H1 (cell line): ENCODE measurements around the gene CAMSAP3. TPM values are rescaled to one million over a fixed set of nuclear protein-coding genes. Genes with fewer than 3 reads are reported as not detected.

ENCODE experiments used
- CTCF ChIA-PET: fragments of 300-600 bp; sonication (Branson Sonifier 250); formaldehyde crosslinking; loops from one replicate; lab custom pipeline; 2021; ENCODE audit not compliant: partially characterized antibody; lab: Charles Lee
- POLR2A ChIA-PET: fragments of 300-600 bp; sonication (Branson Sonifier 250); formaldehyde crosslinking; loops from one replicate; lab custom pipeline; 2021; ENCODE audit warnings: inconsistent platforms; ENCODE audit not compliant: partially characterized antibody; lab: Charles Lee
- DNase-seq, 2 experiments: peaks; one replicate each; pipeline versions ENCODE4 v3.0.0 to v3.0.0-alpha.2; 2010 to 2022; ENCODE audit warnings: low spot score in 2 of 2, low read depth in 1 of 2, mixed read lengths in 1 of 2
- FAIRE-seq: peaks from 2 replicates; lab custom pipeline; 2011; peaks lifted over from hg19 to GRCh38; lab: Jason Lieb, UNC
- H2AFZ ChIP-seq: 2 replicates; pipeline ENCODE4 v1.8.1; 2012; ENCODE audit warnings: low read length, inconsistent platforms
- H2AK5ac ChIP-seq: 2 replicates; pipeline ENCODE4 v1.6.1; 2013; ENCODE audit warnings: low read depth, low read length
- H2BK120ac ChIP-seq: replicated peaks from 2 replicates; pipeline ENCODE3; 2013; ENCODE audit warnings: low read depth, low read length, inconsistent platforms
- H2BK12ac ChIP-seq: 2 replicates; pipeline ENCODE4 v1.6.1; 2013; ENCODE audit warnings: low read depth, low read length
- H2BK15ac ChIP-seq: 2 replicates; pipeline ENCODE4 v1.6.1; 2013; ENCODE audit warnings: low read length
- H2BK20ac ChIP-seq: 2 replicates; pipeline ENCODE4 v1.6.1; 2013; ENCODE audit warnings: low read length
- H2BK5ac ChIP-seq: 2 replicates; pipeline ENCODE4 v1.6.1; 2013; ENCODE audit warnings: low read depth, low read length
- H3K14ac ChIP-seq: 2 replicates; pipeline ENCODE4 v1.6.1; 2013; ENCODE audit warnings: inconsistent platforms; ENCODE audit not compliant: insufficient read length
- H3K18ac ChIP-seq: 2 replicates; pipeline ENCODE4 v1.6.1; 2013; ENCODE audit warnings: low read length; ENCODE audit errors: extremely low read depth
- H3K23ac ChIP-seq: 2 replicates; pipeline ENCODE4 v1.6.1; 2013; ENCODE audit warnings: inconsistent platforms; ENCODE audit not compliant: insufficient read length
- H3K23me2 ChIP-seq: 2 replicates; pipeline ENCODE4 v1.6.1; 2013; ENCODE audit warnings: low read depth, low read length
- H3K27ac ChIP-seq: 2 replicates; pipeline ENCODE4 v1.6.1; 2011; ENCODE audit warnings: low read depth, low read length, inconsistent platforms
- H3K27me3 ChIP-seq, 4 experiments: replicated peaks in 1 of 4; 1 replicate in 1 of 4; 2 replicates in 3 of 4; pipeline versions ENCODE4 v1.6.1 to v1.8.1; 2011 to 2013; ENCODE audit warnings: low read length in 3 of 4, mild to moderate bottlenecking in 3 of 4, inconsistent platforms in 2 of 4, mixed read lengths in 2 of 4, moderate library complexity in 1 of 4; ENCODE audit not compliant: control insufficient read depth in 3 of 4, insufficient read depth in 3 of 4; ENCODE audit errors: extremely low read depth in 1 of 4
- H3K36me3 ChIP-seq, 4 experiments: 2 replicates each; pipeline versions ENCODE4 v1.6.1 to v1.8.1; 2011 to 2013; ENCODE audit warnings: mild to moderate bottlenecking in 4 of 4, low read length in 3 of 4, moderate library complexity in 2 of 4, control low read depth in 1 of 4, inconsistent platforms in 1 of 4; ENCODE audit not compliant: insufficient read depth in 4 of 4, control insufficient read depth in 2 of 4
- H3K4ac ChIP-seq: replicated peaks from 2 replicates; pipeline ENCODE3; 2013; ENCODE audit warnings: low read length, low read depth, mixed read lengths, inconsistent platforms; ENCODE audit not compliant: insufficient read length
- H3K4me1 ChIP-seq, 4 experiments: replicated peaks in 1 of 4; 1 replicate in 1 of 4; 2 replicates in 3 of 4; pipeline versions ENCODE4 v1.6.1 to v1.8.1; 2011 to 2013; ENCODE audit warnings: low read length in 3 of 4, inconsistent platforms in 2 of 4, mixed read lengths in 1 of 4; ENCODE audit not compliant: insufficient read depth in 4 of 4, control insufficient read depth in 3 of 4
- H3K4me2 ChIP-seq, 2 experiments: 2 replicates each; pipeline versions ENCODE4 v1.6.1 to v1.8.1; 2011 to 2013; ENCODE audit warnings: low read depth in 2 of 2, low read length in 2 of 2, control low read depth in 1 of 2, inconsistent platforms in 1 of 2, mild to moderate bottlenecking in 1 of 2; ENCODE audit not compliant: insufficient read depth in 1 of 2
- H3K4me3 ChIP-seq, 4 experiments: fragments of 200-600, 300-600 bp in 1 of 4; sonication (generic), shearing (Covaris generic), sonication (Bioruptor Twin) in 1 of 4; 2 replicates each; pipeline versions ENCODE4 v1.5.1 to v1.8.1; 2011 to 2016; ENCODE audit warnings: low read length in 4 of 4, low read depth in 3 of 4, control low read depth in 2 of 4, inconsistent platforms in 2 of 4, mild to moderate bottlenecking in 2 of 4, mixed read lengths in 1 of 4, moderate library complexity in 1 of 4; ENCODE audit not compliant: insufficient read depth in 2 of 4; ENCODE audit errors: extremely low read depth in 1 of 4
- H3K56ac ChIP-seq: replicated peaks from 2 replicates; pipeline ENCODE3; 2013; ENCODE audit warnings: low read depth, mild to moderate bottlenecking, mixed read lengths, low read length, inconsistent platforms; ENCODE audit not compliant: insufficient read length
- H3K79me1 ChIP-seq: 2 replicates; pipeline ENCODE4 v1.6.1; 2013; ENCODE audit warnings: low read depth, low read length, control low read depth
- H3K79me2 ChIP-seq, 2 experiments: 2 replicates each; pipeline versions ENCODE4 v1.6.1 to v1.8.1; 2012 to 2013; ENCODE audit warnings: low read length in 2 of 2, mild to moderate bottlenecking in 2 of 2, inconsistent platforms in 1 of 2; ENCODE audit not compliant: insufficient read depth in 2 of 2, control insufficient read depth in 1 of 2
- H3K9ac ChIP-seq, 4 experiments: replicated peaks in 1 of 4; 1 replicate in 1 of 4; 2 replicates in 3 of 4; pipeline versions ENCODE4 v1.6.1 to v1.8.1; 2011 to 2013; ENCODE audit warnings: low read depth in 3 of 4, low read length in 3 of 4, control low read depth in 2 of 4, mild to moderate bottlenecking in 2 of 4, moderate library complexity in 2 of 4, inconsistent platforms in 1 of 4; ENCODE audit errors: extremely low read depth in 1 of 4
- H3K9me3 ChIP-seq, 2 experiments: 2 replicates each; pipeline versions ENCODE4 v1.6.1 to v1.8.1; 2012 to 2013; ENCODE audit warnings: mild to moderate bottlenecking in 2 of 2, moderate library complexity in 2 of 2, control low read depth in 1 of 2, inconsistent platforms in 1 of 2, low read depth in 1 of 2, low read length in 1 of 2, mixed read lengths in 1 of 2; ENCODE audit not compliant: insufficient read depth in 2 of 2
- H4K20me1 ChIP-seq, 2 experiments: replicated peaks in 1 of 2; 2 replicates each; pipeline versions ENCODE3 to v1.8.1; 2011 to 2013; ENCODE audit warnings: inconsistent platforms in 2 of 2, low read length in 2 of 2, mild to moderate bottlenecking in 1 of 2; ENCODE audit not compliant: insufficient read depth in 2 of 2, control insufficient read depth in 1 of 2
- H4K5ac ChIP-seq: 2 replicates; pipeline ENCODE4 v1.6.1; 2013; ENCODE audit warnings: low read length, low read depth, mixed read lengths, inconsistent platforms; ENCODE audit not compliant: insufficient read length
- H4K8ac ChIP-seq: 2 replicates; pipeline ENCODE4 v1.8.0; 2013; ENCODE audit warnings: mild to moderate bottlenecking, moderate library complexity, low read length, inconsistent platforms; ENCODE audit not compliant: insufficient read depth; ENCODE audit errors: extremely low read depth
- H4K91ac ChIP-seq: replicated peaks from 2 replicates; pipeline ENCODE3; 2013; ENCODE audit warnings: low read length, mixed read lengths, inconsistent platforms; ENCODE audit not compliant: insufficient read length
- CBX5 ChIP-seq: fragments of 300-800, 300-1000 bp; sonication (generic); IDR thresholded peaks from 2 replicates; pipeline ENCODE4 v1.7.1; 2016; ENCODE audit warnings: antibody characterized with exemption, low read length, low read depth
- CHD2 ChIP-seq: IDR thresholded peaks from 2 replicates; pipeline ENCODE4 v1.6.1; 2012; ENCODE audit warnings: low read length, improper control_type of control experiment
- JUND ChIP-seq: IDR thresholded peaks from 2 replicates; pipeline ENCODE4 v1.6.1; 2011; ENCODE audit warnings: mild to moderate bottlenecking, improper control_type of control experiment, low read length
- KDM1A ChIP-seq: fragments of 200-600, 300-600 bp; sonication (generic); IDR thresholded peaks from 2 replicates; pipeline ENCODE4 v1.7.1; 2016; ENCODE audit warnings: mild to moderate bottlenecking, low read length, borderline replicate concordance
- KDM4A ChIP-seq: IDR thresholded peaks from one replicate; pipeline ENCODE4 v1.7.1; 2012; ENCODE audit warnings: low read depth, mild to moderate bottlenecking, moderate library complexity, low read length, inconsistent platforms; ENCODE audit not compliant: severe bottlenecking
- NANOG ChIP-seq: IDR thresholded peaks from 2 replicates; pipeline ENCODE4 v1.6.1; 2011; ENCODE audit warnings: low read length, low read depth, mild to moderate bottlenecking, inconsistent platforms; ENCODE audit not compliant: insufficient read depth, poor library complexity, severe bottlenecking
- SIX5 ChIP-seq: IDR thresholded peaks from 2 replicates; pipeline ENCODE4 v1.6.1; 2011; ENCODE audit warnings: mild to moderate bottlenecking, low read depth, low read length
- SP4 ChIP-seq: IDR thresholded peaks from 2 replicates; pipeline ENCODE4 v1.6.1; 2012; ENCODE audit warnings: low read length, inconsistent platforms
- TBP ChIP-seq: IDR thresholded peaks from 2 replicates; pipeline ENCODE4 v1.6.1; 2011; ENCODE audit warnings: low read depth, low read length, improper control_type of control experiment
- TEAD4 ChIP-seq: IDR thresholded peaks from 2 replicates; pipeline ENCODE4 v1.6.1; 2012; ENCODE audit warnings: low read depth, low read length, inconsistent platforms, mixed read lengths
- YY1 ChIP-seq: IDR thresholded peaks from 2 replicates; pipeline ENCODE4 v1.6.1; 2011; ENCODE audit warnings: low read depth, mild to moderate bottlenecking, low read length
- ZNF274 ChIP-seq: IDR thresholded peaks from 2 replicates; pipeline ENCODE4 v1.7.0; 2012; ENCODE audit warnings: low read length, borderline replicate concordance; ENCODE audit errors: extremely low read depth
- WGBS, 2 experiments: shearing (Covaris generic) in 1 of 2; methylation state at CpG; one replicate each; pipeline versions ENCODE4 v1.1.6 to v1.1.7; 2013 to 2015; ENCODE audit warnings: low lambda C conversion rate in 2 of 2, mixed read lengths in 2 of 2, inconsistent platforms in 1 of 2, low coverage in 1 of 2, missing lambda C conversion rate in 1 of 2; ENCODE audit not compliant: insufficient replicate concordance in 2 of 2, insufficient coverage in 1 of 2, insufficient read length in 1 of 2; ENCODE audit errors: extremely low coverage in 1 of 2, missing lambda C conversion rate in 1 of 2; 5-methylcytosine and 5-hydroxymethylcytosine counted together
- polyA plus RNA-seq, 7 experiments: library from polyadenylated mRNA; depleted of rRNA in 3 of 7; stranded (reverse) in 5 of 7; unstranded in 2 of 7; fragments of >200 nt in 5 of 7; fragments of 200-250 nt in 2 of 7; gene quantifications; 1 replicate in 5 of 7; 2 replicates in 1 of 7; 4 replicates in 1 of 7; pipeline versions ENCODE4 v1.2.1 to v1.2.3, GENCODE V29; 2011 to 2013; ENCODE audit warnings: missing spikeins in 2 of 7, mixed read lengths in 2 of 7
- total RNA-seq: library from RNA; stranded (reverse); fragmentation: NEBNext Ultra II Directional; extraction: Animal tissue kit (Norgen Biotek cat#: 25700); gene quantifications from 2 replicates; pipeline ENCODE4 v1.2.1, GENCODE V29; 2021

Gene CAMSAP3
- total and polyA plus RNA-seq, 2 of the 8 experiments (the other 6 are each of a cell fraction or from before 2014, with no cell fraction given) = 11.4 to 30.4 TPM

DNA sequence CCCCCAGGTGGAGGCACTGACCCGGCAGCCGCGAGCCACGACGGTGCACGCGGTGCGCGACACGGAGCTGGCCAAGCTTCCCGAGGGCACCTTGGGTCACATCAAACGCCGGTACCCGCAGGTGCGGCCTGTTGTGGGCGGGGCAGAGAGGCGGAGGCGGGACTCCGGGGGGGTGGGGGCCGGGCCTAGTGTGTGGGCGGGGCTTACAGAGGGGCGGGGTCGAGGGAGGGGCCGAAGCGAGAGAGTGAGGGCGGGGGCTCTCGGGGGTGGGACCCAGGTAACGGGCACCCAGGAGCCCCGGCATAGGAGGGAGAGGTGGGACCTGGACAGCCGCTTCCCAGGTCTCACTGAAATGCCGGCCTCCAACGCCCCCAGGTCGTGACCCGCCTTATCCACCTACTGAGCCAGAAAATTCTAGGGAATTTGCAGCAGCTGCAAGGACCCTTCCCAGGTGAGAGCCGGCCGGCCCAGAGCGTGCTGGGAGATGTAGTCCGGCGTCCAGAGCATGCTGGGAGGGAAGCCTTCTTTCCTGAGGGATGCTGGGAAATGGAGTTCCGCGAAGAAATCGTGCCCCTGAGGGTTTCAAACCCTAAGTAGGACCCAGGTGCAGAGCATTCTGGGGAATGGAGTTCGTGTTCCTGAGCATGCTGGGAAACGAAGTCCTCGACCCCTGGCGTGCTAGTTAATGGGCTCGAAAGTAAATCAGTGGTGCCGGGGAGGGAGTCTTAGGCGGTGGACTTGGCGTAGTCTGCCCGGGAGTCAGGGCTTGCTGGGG lies 44.5 kb upstream of the CAMSAP3 start:
- Histone ChIP-seq H3K79me2 (no peaks in the 10 kb centered on the region), H3K4me2 (peak overlapping the region; percentile 66 to 71), H2BK5ac (peak overlapping the region; percentile 44), H4K5ac (no peak overlapping the region), H3K56ac (no peak overlapping the region), H4K20me1 (no peaks in the 10 kb centered on the region), H2AFZ (no peak overlapping the region), H2BK12ac (0 out of 2 replicates have a peak overlapping the region, but pooled peaks have one; percentile 14), H2AK5ac (no peak overlapping the region), H3K18ac (no peak overlapping the region; the same call in 1 of the 2 replicates), H3K23me2 (peaks cover 2% of the 10 kb centered on the region; the same call in 1 of the 2 replicates), H3K36me3 (peaks cover 0 to 11% (median 4%) of the 10 kb centered on the region in 4 experiments; a peak in 4 of 8 replicates), H2BK15ac (no peak overlapping the region), H3K4me3 (peak overlapping the region in 3 of 4 experiments; percentile 39 to 63 (median 42); a peak in 7 of 8 replicates), H4K91ac (no peak overlapping the region), H2BK20ac (no peak overlapping the region), H3K4me1 (peaks cover 0 to 11% (median 8%) of the 10 kb centered on the region in 4 experiments; a peak in 5 of 7 replicates), H3K27me3 (no peaks in the 10 kb centered on the region), H3K4ac (no peak overlapping the region), H3K27ac (no peak overlapping the region), H3K9ac (no peak overlapping the region; a peak in 1 of 7 replicates), H3K9me3 (no peaks in the 10 kb centered on the region), H3K23ac (no peak overlapping the region), H3K14ac (no peak overlapping the region), H2BK120ac (no peak overlapping the region), H3K79me1 (no peaks in the 10 kb centered on the region), H4K8ac (no peak overlapping the region; the same call in 1 of the 2 replicates)
- CTCF ChIA-PET = interaction anchor here (0.6 to 1.3 kb wide), 5 partner anchors 9 to 249 kb away, joined by 3 to 5 read pairs (median 3); no protein-coding TSS in a partner anchor
- POLR2A ChIA-PET = interaction anchor here (0.7 to 1.6 kb wide), 8 partner anchors 9 to 90 kb away, joined by 3 to 10 read pairs (median 4); partner anchors contain the start of genes MCOLN1 and PNPLA6
- WGBS, 2 experiments = 15% methylated on average over 38 of the region's 51 CpGs; no CpG with 5 or more reads in 1 of the 2 experiments
- DNase-seq (peak; percentile 93), FAIRE-seq (peak; percentile 100)
- TF ChIP-seq TBP = peak; percentile 60; the same call in 1 of the 2 replicates
- TF ChIP-seq ZNF274 = no peak
- TF ChIP-seq CHD2 = peak; percentile 81
- TF ChIP-seq KDM1A = no peak
- TF ChIP-seq NANOG = peak; percentile 57
- no peak for TF ChIP-seq JUND
- TF ChIP-seq CBX5 = no peak
- TF ChIP-seq TEAD4 = peak; percentile 64; the same call in 1 of the 2 replicates
- TF ChIP-seq KDM4A = peak; percentile 13
- peak; percentile 95 for TF ChIP-seq SP4
- TF ChIP-seq SIX5 = peak; percentile 100
- peak; percentile 58; the same call in 1 of the 2 replicates for TF ChIP-seq YY1
